ENCODE data around the gene COL23A1. TPM values are rescaled to one million over a fixed set of nuclear protein-coding genes. Genes with fewer than 3 reads are reported as not detected.

COL23A1 gene
- total and polyA plus RNA-seq, 2 of the 13 experiments (the other 11 are each of a cell fraction or from before 2014, with no cell fraction given) = not detected

- no TSS peak for BruUV-seq (replicated peaks)
- no peak for DNase-seq (ENCODE audit: low spot score)
Observed at GRCh38 chr5:178367736-178368120, 222.5 kb downstream of the COL23A1 start.

DNA sequence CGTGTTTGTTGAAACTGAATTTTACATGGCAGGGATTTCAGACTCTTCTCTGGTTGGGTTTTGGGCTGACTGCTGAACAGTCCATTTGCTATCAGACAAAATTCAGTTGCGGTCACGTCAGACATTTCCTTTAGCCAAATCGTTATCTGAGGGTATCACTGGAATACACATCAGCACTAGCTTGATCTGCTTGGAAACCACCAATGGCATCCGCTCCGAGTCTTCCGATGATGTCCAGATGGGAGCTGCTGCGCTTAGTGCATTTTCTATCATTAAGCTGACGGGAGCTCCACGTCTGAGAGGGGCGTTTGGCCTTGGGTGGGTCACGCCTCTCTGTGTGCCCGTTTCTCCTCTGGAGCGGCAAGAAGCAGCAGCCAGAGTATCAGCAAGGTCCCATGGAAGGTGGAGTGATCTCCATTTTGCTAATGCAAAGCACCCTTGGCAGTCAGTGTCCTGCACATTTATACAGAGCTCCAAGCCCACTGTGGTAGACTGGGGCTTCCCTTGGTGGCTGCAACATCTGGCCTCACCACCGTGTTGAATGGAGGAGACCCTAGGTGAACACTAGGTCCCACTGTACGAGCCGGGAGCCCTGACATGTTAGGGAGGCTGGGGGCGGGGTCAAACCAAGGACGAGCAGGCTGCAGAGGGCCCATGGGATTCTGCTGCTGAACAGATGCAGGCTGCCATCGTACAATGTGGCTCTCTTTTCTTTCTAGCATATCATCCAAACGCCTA, 223.0 kb downstream of the COL23A1 start:
- no peaks in the 10 kb centered on the region for H3K36me3 ChIP-seq (replicated peaks in 1 of 2; ENCODE audit: control insufficient read depth in 1 of 2, insufficient read depth in 2 of 2, low read length in 2 of 2)
- peaks cover 0 to 45% of the 10 kb centered on the region in 2 experiments; a peak in 4 of 5 replicates for H3K27me3 ChIP-seq (ENCODE audit: control insufficient read depth in 1 of 2, insufficient read depth in 2 of 2, low read length in 2 of 2)
- H3K4me3 ChIP-seq (replicated peaks in 1 of 3; ENCODE audit: insufficient read depth in 1 of 3, low read depth in 2 of 3, low read length in 3 of 3) = no peak overlapping the region
- H2AFZ ChIP-seq (ENCODE audit: low read length) = no peak overlapping the region
- H3K9me3 ChIP-seq (ENCODE audit: low read length) = no peaks in the 10 kb centered on the region
- H4K20me1 ChIP-seq (ENCODE audit: insufficient read depth, low read length) = no peaks in the 10 kb centered on the region
- no peaks in the 10 kb centered on the region for H3K79me2 ChIP-seq (ENCODE audit: insufficient read depth, low read length)
- H3K4me1 ChIP-seq (ENCODE audit: insufficient read depth, low read length) = no peaks in the 10 kb centered on the region
- no peak overlapping the region for H3K4me2 ChIP-seq (ENCODE audit: low read depth, low read length)
- no TSS peak for BruUV-seq (replicated peaks)
- H3K9ac ChIP-seq (ENCODE audit: insufficient read depth, low read depth, low read length) = no peak overlapping the region
- POLR2A ChIA-PET = no interaction called here
- in situ Hi-C loops (cut with HindIII; ENCODE audit: extremely low pct_ligation_motif_present, low pct_unique_long_range_greater_than_20kb) (no loop called here), intact Hi-C loops (cut with micrococcal nuclease; ENCODE audit: unreplicated experiment) (no loop called here)
- FAIRE-seq (no peak), ATAC-seq (no peak), DNase-seq (ENCODE audit: low spot score) (no peak)
- TF ChIP-seq KDM6A (CRISPR knock-in tag; IDR thresholded peaks at IDR 0.05; ENCODE audit: low read depth) (no peak), ZNF646 (CRISPR knock-in tag; IDR thresholded peaks at IDR 0.05) (no peak), ZNF709 (CRISPR knock-in tag; IDR thresholded peaks at IDR 0.05) (no peak), ZNF446 (CRISPR knock-in tag; IDR thresholded peaks at IDR 0.05) (no peak), AKAP8 (CRISPR knock-in tag; IDR thresholded peaks at IDR 0.05) (no peak), ZNF24 (IDR thresholded peaks at IDR 0.05) (no peak), CHCHD3 (CRISPR knock-in tag; IDR thresholded peaks at IDR 0.05) (no peak), ZNF513 (CRISPR knock-in tag; conservative IDR thresholded peaks at IDR 0.05) (no peak)
- TF ChIP-seq, protein P1, sequence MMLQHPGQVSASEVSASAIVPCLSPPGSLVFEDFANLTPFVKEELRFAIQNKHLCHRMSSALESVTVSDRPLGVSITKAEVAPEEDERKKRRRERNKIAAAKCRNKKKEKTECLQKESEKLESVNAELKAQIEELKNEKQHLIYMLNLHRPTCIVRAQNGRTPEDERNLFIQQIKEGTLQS (CRISPR knock-in tag; IDR thresholded peaks at IDR 0.05) = no peak
- CTCF ChIA-PET (ENCODE audit: low intra/inter-chr PET ratio, low total read pairs) = no interaction called here
- 21% methylated on average over 9 of the region's 21 CpGs for WGBS (ENCODE audit: low lambda C conversion rate)
- no peak overlapping the region for H3K27ac ChIP-seq (ENCODE audit: extremely low read length, insufficient read depth, low read length)

More at GRCh38 chr5:178367736-178368120, 222.5 kb downstream of the COL23A1 start:
- Histone ChIP-seq H3K27me3 (ENCODE audit: control insufficient read depth in 1 of 2, insufficient read depth in 2 of 2, low read length in 2 of 2) (peaks cover 0 to 43% of the 10 kb centered on the region in 2 experiments; a peak in 4 of 5 replicates), H3K4me3 (replicated peaks in 1 of 3; ENCODE audit: insufficient read depth in 1 of 3, low read depth in 2 of 3, low read length in 3 of 3) (no peak overlapping the region), H3K4me2 (ENCODE audit: low read depth, low read length) (no peak overlapping the region), H3K9ac (ENCODE audit: insufficient read depth, low read depth, low read length) (no peak overlapping the region), H4K20me1 (ENCODE audit: insufficient read depth, low read length) (no peaks in the 10 kb centered on the region), H2AFZ (ENCODE audit: low read length) (no peak overlapping the region), H3K27ac (ENCODE audit: extremely low read length, insufficient read depth, low read length) (no peak overlapping the region), H3K9me3 (ENCODE audit: low read length) (no peaks in the 10 kb centered on the region), H3K36me3 (replicated peaks in 1 of 2; ENCODE audit: control insufficient read depth in 1 of 2, insufficient read depth in 2 of 2, low read length in 2 of 2) (no peaks in the 10 kb centered on the region), H3K79me2 (ENCODE audit: insufficient read depth, low read length) (no peaks in the 10 kb centered on the region), H3K4me1 (ENCODE audit: insufficient read depth, low read length) (no peaks in the 10 kb centered on the region)
- in situ Hi-C loops (cut with HindIII; ENCODE audit: extremely low pct_ligation_motif_present, low pct_unique_long_range_greater_than_20kb) = no loop called here
- 39% methylated on average over 12 of the region's 12 CpGs for WGBS (ENCODE audit: low lambda C conversion rate)
- no peak for ATAC-seq
- TF ChIP-seq ZBTB1 (CRISPR knock-in tag; IDR thresholded peaks at IDR 0.05; ENCODE audit: borderline replicate concordance) (no peak), GATAD1 (CRISPR knock-in tag; IDR thresholded peaks at IDR 0.05) (no peak)
- CTCF ChIA-PET (ENCODE audit: low intra/inter-chr PET ratio, low total read pairs) = no interaction called here
- no peak for FAIRE-seq
- POLR2A ChIA-PET = no interaction called here
- intact Hi-C loops (cut with micrococcal nuclease; ENCODE audit: unreplicated experiment) = no loop called here
